AG08396 (cell line): ENCODE data around the gene EIF3F.
"Not testable (repeated sequence)": the region's sequence is repeated elsewhere in the genome, so short reads cannot be mapped to it uniquely, and the experiment has no call there.

ENCODE experiments used
- DNase-seq: peaks from one replicate; pipeline ENCODE4 v3.0.0; 2012; ENCODE audit warnings: low spot score, mixed read lengths

Gene EIF3F

GRCh38 chr11:7986768-7987559, at the start of gene EIF3F:
Gene EIF3F (plus strand): TSS chr11:7987337. CDS start chr11:7987353, 16 bp downstream.
- peak; percentile 95 for DNase-seq

GRCh38 chr11:7941146-7941545, 46.0 kb upstream of the EIF3F start:
- no peak for DNase-seq

- no peak for DNase-seq
These were observed 45.5 kb upstream of the EIF3F start, which contains the start of gene OR10A3 for GRCh38 chr11:7941608-7942007. Gene OR10A3 (minus strand): TSS chr11:7941708. CDS start chr11:7939520, 2,188 bp downstream.

- DNase-seq: no peak
These were observed 43.0 kb upstream of the EIF3F start for GRCh38 chr11:7944123-7944522.

GRCh38 chr11:7949934-7950333, 37.2 kb upstream of the EIF3F start:
- DNase-seq: no peak

GRCh38 chr11:7955191-7955590, 31.9 kb upstream of the EIF3F start:
- no peak for DNase-seq

GRCh38 chr11:7964261-7964660, 22.9 kb upstream of the EIF3F start:
- no peak for DNase-seq

- DNase-seq: peak; percentile 57
These were observed 22.3 kb upstream of the EIF3F start for GRCh38 chr11:7964873-7965272.

GRCh38 chr11:7965386-7965785, 21.8 kb upstream of the EIF3F start, which contains the start of gene NLRP10:
Gene NLRP10 (minus strand): TSS chr11:7965447. CDS start chr11:7963495, 1,952 bp downstream.
- peak; percentile 75 for DNase-seq

GRCh38 chr11:7967097-7967496, 20.0 kb upstream of the EIF3F start:
- no peak for DNase-seq

- no peak for DNase-seq
These were observed 19.3 kb upstream of the EIF3F start for GRCh38 chr11:7967826-7968225.

GRCh38 chr11:7968686-7969085, 18.5 kb upstream of the EIF3F start:
- DNase-seq: no peak

- DNase-seq: no peak
These were observed 17.1 kb upstream of the EIF3F start for GRCh38 chr11:7969756-7970646.

- no peak for DNase-seq
These were observed 15.3 kb upstream of the EIF3F start for GRCh38 chr11:7971846-7972245.

- DNase-seq: no peak
These were observed 14.1 kb upstream of the EIF3F start for GRCh38 chr11:7973011-7973410.

- DNase-seq: no peak
These were observed 12.5 kb upstream of the EIF3F start for GRCh38 chr11:7974668-7975067.

GRCh38 chr11:7977232-7977917, 9.8 kb upstream of the EIF3F start:
- DNase-seq: peak; percentile 41

- DNase-seq: no peak
These were observed 5.4 kb upstream of the EIF3F start for GRCh38 chr11:7981619-7982157.

- DNase-seq: no peak
These were observed 4.5 kb upstream of the EIF3F start for GRCh38 chr11:7982582-7983119.

- DNase-seq: no peak
These were observed 3.1 kb upstream of the EIF3F start for GRCh38 chr11:7983832-7984590.

- DNase-seq: not testable (repeated sequence)
These were observed 385 bp downstream of the EIF3F start for GRCh38 chr11:7987560-7987883.
